Thoracic aorta endothelial cell (primary cell): Measurements from ENCODE around the gene GAPDHS. TPM values are rescaled to one million over a fixed set of nuclear protein-coding genes. Genes with fewer than 3 reads are reported as not detected.

Experiments
- total RNA-seq: library from RNA; depleted of rRNA; stranded (reverse); fragments of >200 nt; gene quantifications from 2 replicates; pipeline ENCODE4 v1.2.3, GENCODE V29; 2012

Gene GAPDHS
- not detected in 2 replicates for total RNA-seq

DNA sequence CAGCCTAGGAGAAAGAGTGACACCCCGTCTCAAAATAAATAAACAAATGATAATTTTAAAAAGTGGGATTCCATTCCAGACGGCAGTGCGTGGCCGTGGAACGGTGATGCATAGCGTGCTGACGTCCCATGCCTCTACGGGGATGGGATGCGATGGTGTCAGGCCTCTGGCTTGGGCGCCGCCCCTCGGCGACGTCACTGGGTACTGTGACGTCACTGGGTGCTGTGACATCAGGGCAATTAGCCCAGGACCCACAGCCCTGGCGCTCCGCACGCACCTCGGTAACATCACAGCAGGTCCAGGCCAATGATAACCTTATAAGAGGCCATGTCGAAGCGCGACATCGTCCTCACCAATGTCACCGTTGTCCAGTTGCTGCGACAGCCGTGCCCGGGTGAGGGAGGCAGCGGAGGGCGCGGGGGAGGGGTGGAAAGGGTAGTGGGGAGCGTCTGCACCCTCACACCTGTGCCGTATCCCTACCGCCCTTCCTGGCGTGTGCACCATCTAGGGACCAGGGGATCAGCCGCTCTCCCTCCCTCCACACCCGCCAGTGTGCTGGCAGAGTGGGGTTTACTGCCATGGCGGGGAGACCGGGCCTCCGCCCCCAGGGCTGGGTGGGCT is at the start of gene GAPDHS:
GAPDHS (plus strand) TSS at position 256 of the 621 bp plus-strand sequence; CDS start at position 328, 72 bp downstream.

DNA sequence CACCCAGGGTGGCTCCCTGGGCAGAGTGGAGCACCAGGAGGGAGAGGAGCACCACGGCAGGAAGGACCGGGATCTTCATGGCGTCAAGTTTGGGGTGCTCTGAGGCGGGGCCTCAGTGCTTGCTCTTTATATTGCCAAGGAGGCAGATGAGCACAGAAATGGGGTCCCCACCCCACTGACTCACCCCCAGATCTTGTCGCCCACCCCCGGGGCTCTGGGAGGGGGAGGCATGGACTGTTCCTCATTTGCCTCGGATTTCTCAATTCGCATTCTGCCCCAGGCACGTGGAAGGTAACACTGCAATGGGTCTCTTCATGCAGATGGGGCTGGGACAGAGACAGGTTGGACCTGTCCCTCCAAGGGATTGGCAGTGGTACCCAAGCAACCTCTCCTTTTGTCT is 42.9 kb upstream of the GAPDHS start, which contains the start of gene KRTDAP:
KRTDAP (minus strand) TSS at position 101 of the 400 bp plus-strand sequence; CDS start at position 79, 22 bp downstream.

DNA sequence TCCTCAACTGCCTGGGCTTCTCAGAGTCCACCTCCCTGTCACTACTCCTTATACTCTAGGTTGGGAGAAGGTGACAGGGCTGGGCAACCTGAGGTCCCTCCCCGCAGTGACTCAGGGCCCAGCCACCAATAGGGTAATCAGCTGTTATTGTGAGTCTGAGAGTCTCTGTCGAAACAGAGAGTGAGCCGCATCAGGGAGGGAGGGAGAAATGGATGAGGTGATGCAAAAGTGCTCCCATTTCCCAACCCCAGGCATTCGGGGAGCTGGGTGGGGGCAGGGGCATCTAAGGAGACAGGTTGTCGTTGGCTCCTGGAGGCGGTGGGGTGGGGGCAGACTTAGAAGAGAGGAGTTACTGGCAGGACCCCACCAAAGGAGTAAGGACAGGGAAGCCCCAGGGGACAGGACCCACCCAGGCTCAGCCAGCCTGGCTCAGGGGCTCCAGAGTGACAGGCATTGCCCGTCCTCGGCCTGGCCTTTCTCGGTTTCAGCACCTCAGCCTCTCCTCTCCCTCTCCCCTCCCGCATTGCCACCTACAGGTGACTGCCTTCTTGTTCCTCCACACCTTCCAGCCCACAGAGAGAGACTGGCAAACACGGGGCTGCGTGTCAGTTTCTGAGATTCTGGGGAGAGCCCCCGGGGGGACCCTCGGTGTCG is 19.5 kb upstream of the GAPDHS start, which contains the start of gene DMKN:
DMKN (minus strand) TSS at position 22 of the 654 bp plus-strand sequence. CDS start 174 bp downstream, outside the sequence.

DNA sequence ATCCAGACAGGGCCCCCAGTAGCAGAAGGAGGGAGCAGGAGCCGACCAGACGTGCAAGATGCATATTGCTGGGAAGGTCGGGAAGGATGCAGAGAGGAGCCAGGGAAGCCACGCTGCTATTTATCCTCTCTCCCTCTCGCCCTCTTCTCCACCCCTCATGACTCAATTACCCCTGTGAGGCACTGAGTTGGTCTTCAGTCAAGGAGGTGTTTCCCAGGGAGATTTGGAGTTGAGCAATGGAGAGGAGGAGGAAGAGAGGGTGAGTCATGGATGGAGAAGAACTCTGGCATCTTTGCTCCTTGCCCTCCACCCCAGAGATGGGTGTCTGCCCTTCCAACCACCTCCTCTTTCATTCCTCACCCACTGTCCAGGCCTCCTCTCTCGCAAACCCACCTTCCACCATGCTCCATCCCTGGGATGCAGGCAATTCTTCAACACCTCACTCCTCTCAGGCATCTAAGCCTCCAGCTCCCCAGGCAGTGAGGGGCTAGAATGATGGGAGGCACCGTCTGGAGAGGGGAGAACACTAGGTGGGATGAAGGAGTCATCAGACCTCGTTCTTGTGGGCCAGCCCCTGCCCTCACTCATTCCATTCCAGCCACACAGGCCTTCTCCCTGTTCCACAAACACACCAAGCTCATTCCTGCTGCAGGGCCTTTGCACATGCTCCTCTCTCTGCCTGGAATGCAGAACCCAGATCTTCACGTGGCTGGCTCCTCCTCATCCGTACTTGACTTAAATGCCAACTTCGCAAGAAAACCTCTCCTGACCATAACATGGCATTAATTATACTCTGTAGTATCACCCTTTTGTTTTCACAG is 4.8 kb upstream of the GAPDHS start, which contains the start of gene SBSN:
SBSN (minus strand) TSS at position 94 of the 821 bp plus-strand sequence; CDS start at position 64, 30 bp downstream.

DNA sequence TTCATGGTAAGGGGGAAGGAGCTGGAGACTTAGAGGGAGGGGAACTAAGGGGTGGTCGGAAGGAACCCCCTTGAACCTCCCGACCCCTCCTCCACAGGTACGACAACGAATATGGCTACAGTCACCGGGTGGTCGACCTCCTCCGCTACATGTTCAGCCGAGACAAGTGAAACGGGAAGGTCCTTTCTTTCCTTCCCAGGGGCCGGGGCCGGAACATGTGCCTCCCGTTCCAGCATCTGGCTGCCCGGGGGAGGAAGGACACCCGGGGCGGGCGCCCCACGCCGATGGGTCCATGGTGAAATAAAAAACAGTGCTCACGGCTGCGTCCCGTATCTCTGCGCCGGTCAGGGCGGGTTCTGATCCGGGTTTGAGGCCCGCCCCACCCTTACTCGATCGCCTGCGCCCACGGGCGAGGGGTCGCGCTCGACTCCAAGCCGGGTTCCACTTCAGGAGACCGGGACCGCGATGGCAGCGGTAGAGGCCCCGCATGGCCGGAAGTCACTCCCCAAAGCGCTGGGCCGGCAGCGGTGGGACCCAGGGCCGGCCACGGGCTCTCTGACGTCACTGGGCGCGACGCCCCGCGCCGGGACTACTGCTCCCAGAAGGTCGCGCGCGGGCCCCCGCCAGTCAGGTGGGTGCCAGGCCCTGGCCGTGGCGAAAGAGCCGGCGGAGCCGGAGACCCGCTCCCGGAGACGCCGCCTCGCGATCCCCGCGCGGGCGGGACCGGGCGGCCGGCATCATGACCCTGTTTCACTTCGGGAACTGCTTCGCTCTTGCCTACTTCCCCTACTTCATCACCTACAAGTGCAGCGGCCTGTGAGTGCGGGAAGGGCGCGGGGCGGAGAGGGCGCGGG is 12.0 kb downstream of the GAPDHS start, which contains the start of gene TMEM147:
TMEM147 (plus strand) TSS at position 626 of the 854 bp plus-strand sequence; CDS start at position 740, 114 bp downstream.

DNA sequence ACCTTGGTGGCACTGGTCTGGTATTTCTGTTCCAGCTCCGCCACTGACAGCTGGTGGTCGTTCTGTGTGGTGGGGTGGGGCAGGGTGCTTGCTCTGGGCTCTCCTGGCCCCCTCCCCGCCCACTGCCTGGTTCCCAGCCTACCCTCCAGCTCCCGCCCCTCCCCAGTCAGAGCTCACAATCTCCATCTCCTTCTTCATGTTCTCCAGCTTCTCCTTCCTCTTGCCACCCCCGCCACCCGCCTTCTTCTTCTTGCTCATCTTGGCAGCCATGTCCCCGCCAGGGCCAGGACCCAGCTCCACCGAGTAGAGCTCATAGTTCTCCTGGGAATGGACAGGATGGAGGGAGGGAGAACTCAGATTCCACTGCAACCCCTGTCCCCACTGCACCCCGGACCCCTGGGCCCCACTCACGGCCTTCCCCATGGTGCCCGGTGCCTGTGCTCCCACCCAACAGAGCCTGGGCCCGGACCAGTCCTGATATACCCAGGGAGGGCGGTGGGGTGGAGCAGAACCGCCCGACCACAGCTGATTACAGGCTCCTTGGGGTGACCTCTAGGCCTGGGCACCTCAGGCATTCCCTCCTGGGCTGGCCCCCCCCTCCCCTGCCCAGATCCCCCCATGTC is 30.1 kb downstream of the GAPDHS start, which contains the start of gene ATP4A:
ATP4A (minus strand) TSS at position 452 of the 623 bp plus-strand sequence; CDS start at position 423, 29 bp downstream.

DNA sequence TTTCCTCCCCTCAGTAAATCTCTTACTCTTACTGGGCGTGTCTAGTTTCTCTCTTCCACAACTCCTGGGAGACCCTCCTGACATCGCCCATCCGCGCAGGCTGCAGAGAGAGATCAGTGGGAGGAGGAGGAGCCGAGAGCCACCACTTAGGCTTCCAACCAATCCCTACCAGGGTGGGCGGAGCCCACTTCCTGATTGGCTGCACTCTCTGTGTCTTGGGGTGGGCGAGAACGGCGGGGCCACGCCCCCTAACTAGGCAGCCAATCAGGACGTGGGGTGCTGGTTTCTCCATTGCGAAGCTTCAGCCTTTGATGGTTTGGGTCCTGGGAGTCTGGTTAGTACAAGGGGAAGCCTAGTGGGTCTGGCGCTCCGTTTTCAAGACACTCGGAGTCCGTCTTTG is 52.6 kb downstream of the GAPDHS start, which contains the start of gene PMIS2:
PMIS2 (plus strand) TSS at position 326 of the 400 bp plus-strand sequence. CDS start 87 bp downstream, outside the sequence.

Other genes with a start within 250 kb of the GAPDHS start
- gene MAG, start 241.3 kb upstream of the GAPDHS start, total RNA-seq, result 0.27 TPM in 1 of 2 replicates, not detected in the other
- 1.1 TPM in 1 of 2 replicates, not detected in the other for gene CD22, start 204.3 kb upstream of the GAPDHS start, total RNA-seq
- not detected in 2 replicates for gene FFAR1, start 185.6 kb upstream of the GAPDHS start, total RNA-seq
- not detected in 2 replicates for gene FFAR3, start 175.0 kb upstream of the GAPDHS start, total RNA-seq
- not detected in 2 replicates for gene GPR42, start 162.4 kb upstream of the GAPDHS start, total RNA-seq
- gene FFAR2, start 85.2 kb upstream of the GAPDHS start, total RNA-seq, result not detected in 2 replicates
- gene KRTDAP, start 43.0 kb upstream of the GAPDHS start, total RNA-seq, result not detected in 2 replicates
- gene DMKN, start 19.8 kb upstream of the GAPDHS start, total RNA-seq, result not detected in 2 replicates
- gene SBSN, start 5.1 kb upstream of the GAPDHS start, total RNA-seq, result not detected in 2 replicates
- 41.4 and 53.8 TPM in 2 replicates for gene TMEM147, start 12.2 kb downstream of the GAPDHS start, total RNA-seq
- not detected in 2 replicates for gene ATP4A, start 30.2 kb downstream of the GAPDHS start, total RNA-seq
- gene PMIS2, start 52.7 kb downstream of the GAPDHS start, total RNA-seq, result not detected in 2 replicates
- gene HAUS5, start 79.3 kb downstream of the GAPDHS start, total RNA-seq, result 7.7 and 11.7 TPM in 2 replicates
- gene RBM42, start 95.6 kb downstream of the GAPDHS start, total RNA-seq, result 55.2 and 59.3 TPM in 2 replicates
- gene ETV2, start 108.3 kb downstream of the GAPDHS start, total RNA-seq, result 0.14 TPM in 1 of 2 replicates, not detected in the other
- gene COX6B1, start 114.9 kb downstream of the GAPDHS start, total RNA-seq, result 183 and 197 TPM in 2 replicates
- not detected in 2 replicates for gene UPK1A, start 133.1 kb downstream of the GAPDHS start, total RNA-seq
- not detected in 2 replicates for gene ZBTB32, start 171.1 kb downstream of the GAPDHS start, total RNA-seq
- gene KMT2B, start 184.5 kb downstream of the GAPDHS start, total RNA-seq, result 10.0 and 12.7 TPM in 2 replicates
- gene IGFLR1, start 209.0 kb downstream of the GAPDHS start, total RNA-seq, result 0.53 and 1.1 TPM in 2 replicates
- 3.5 and 5.4 TPM in 2 replicates for gene U2AF1L4, start 212.0 kb downstream of the GAPDHS start, total RNA-seq
- 15.8 and 22.6 TPM in 2 replicates for gene PSENEN, start 212.2 kb downstream of the GAPDHS start, total RNA-seq
- 8.5 and 9.6 TPM in 2 replicates for gene LIN37, start 215.1 kb downstream of the GAPDHS start, total RNA-seq
- gene HSPB6, start 223.6 kb downstream of the GAPDHS start, total RNA-seq, result 0.53 and 0.65 TPM in 2 replicates
- gene PROSER3, start 224.7 kb downstream of the GAPDHS start, total RNA-seq, result 9.2 and 10.3 TPM in 2 replicates
- 4.0 and 5.7 TPM in 2 replicates for gene ARHGAP33, start 242.1 kb downstream of the GAPDHS start, total RNA-seq